HUES64 (cell line): ENCODE data around the gene DNAJC5G.
"Not testable (repeated sequence)": the region's sequence is repeated elsewhere in the genome, so short reads cannot be mapped to it uniquely, and the experiment has no call there.

Experiments
- H3K27ac ChIP-seq: 2 replicates; pipeline ENCODE4 v1.7.0; 2013; ENCODE audit warnings: low read depth, low read length, inconsistent platforms
- H3K27me3 ChIP-seq: 2 replicates; pipeline ENCODE4 v1.6.1; 2013; ENCODE audit warnings: mild to moderate bottlenecking, low read length; ENCODE audit not compliant: insufficient read depth
- H3K36me3 ChIP-seq: 2 replicates; pipeline ENCODE4 v1.6.1; 2013; ENCODE audit warnings: mild to moderate bottlenecking, low read length; ENCODE audit not compliant: insufficient read depth
- H3K4me1 ChIP-seq: 2 replicates; pipeline ENCODE4 v1.6.1; 2013; ENCODE audit warnings: mild to moderate bottlenecking, low read length, moderate library complexity; ENCODE audit not compliant: insufficient read depth
- H3K4me3 ChIP-seq: 2 replicates; pipeline ENCODE4 v1.5.1; 2013; ENCODE audit warnings: mild to moderate bottlenecking, low read length, moderate library complexity
- H3K9ac ChIP-seq: 2 replicates; pipeline ENCODE4 v1.6.1; 2013; ENCODE audit warnings: mild to moderate bottlenecking, low read depth, low read length
- H3K9me3 ChIP-seq: 2 replicates; pipeline ENCODE4 v1.6.1; 2013; ENCODE audit warnings: low read depth, low read length; ENCODE audit not compliant: insufficient read depth
- WGBS: fragments of 150-250, 120-280 bp; methylation state at CpG from one replicate; pipeline ENCODE4 v1.1.7; 2013; ENCODE audit warnings: missing lambda C conversion rate; 5-methylcytosine and 5-hydroxymethylcytosine counted together

DNAJC5G gene

GRCh38 chr2:27300606-27301005 is 25.4 kb downstream of the DNAJC5G start:
- H3K9me3 ChIP-seq, H3K9ac ChIP-seq, H3K36me3 ChIP-seq, H3K4me3 ChIP-seq, H3K4me1 ChIP-seq, H3K27ac ChIP-seq: not testable (repeated sequence)
- WGBS: 88% methylated on average over 4 of the region's 4 CpGs
- peaks cover 14% of the 10 kb centered on the region for H3K27me3 ChIP-seq

- H3K9me3 ChIP-seq: no peaks in the 10 kb centered on the region
- WGBS: 45% methylated on average over 23 of the region's 25 CpGs
- H3K4me3 ChIP-seq: peak overlapping the region; percentile 28; the same call in 1 of the 2 replicates
- 0 out of 2 replicates have a peak, but pooled peaks cover 6% of the 10 kb centered on the region for H3K4me1 ChIP-seq
- peaks cover 41% of the 10 kb centered on the region for H3K27me3 ChIP-seq
- H3K36me3 ChIP-seq: no peaks in the 10 kb centered on the region
- no peak overlapping the region for H3K9ac ChIP-seq
- no peak overlapping the region for H3K27ac ChIP-seq
These were observed 28.1 kb downstream of the DNAJC5G start for GRCh38 chr2:27303093-27304025.

GRCh38 chr2:27304488-27305240 is 29.4 kb downstream of the DNAJC5G start:
- H3K9me3 ChIP-seq: no peaks in the 10 kb centered on the region
- H3K4me1 ChIP-seq: 0 out of 2 replicates have a peak, but pooled peaks cover 6% of the 10 kb centered on the region
- H3K4me3 ChIP-seq: no peak overlapping the region
- H3K9ac ChIP-seq: no peak overlapping the region
- peaks cover 50% of the 10 kb centered on the region for H3K27me3 ChIP-seq
- WGBS: 88% methylated on average over 12 of the region's 13 CpGs
- H3K36me3 ChIP-seq: peaks cover 3% of the 10 kb centered on the region; the same call in 1 of the 2 replicates
- no peak overlapping the region for H3K27ac ChIP-seq

GRCh38 chr2:27305516-27305915 is 30.3 kb downstream of the DNAJC5G start:
- 94% methylated on average over 16 of the region's 16 CpGs for WGBS
- Histone ChIP-seq H3K9me3 (no peaks in the 10 kb centered on the region), H3K4me3 (no peak overlapping the region), H3K36me3 (peaks cover 3% of the 10 kb centered on the region; the same call in 1 of the 2 replicates), H3K9ac (no peak overlapping the region), H3K27me3 (peaks cover 50% of the 10 kb centered on the region), H3K4me1 (0 out of 2 replicates have a peak, but pooled peaks cover 6% of the 10 kb centered on the region), H3K27ac (no peak overlapping the region)

- 0 out of 2 replicates have a peak, but pooled peaks cover 6% of the 10 kb centered on the region for H3K4me1 ChIP-seq
- no peaks in the 10 kb centered on the region for H3K9me3 ChIP-seq
- H3K36me3 ChIP-seq: peaks cover 3% of the 10 kb centered on the region; the same call in 1 of the 2 replicates
- H3K9ac ChIP-seq: peak overlapping the region; percentile 20; the same call in 1 of the 2 replicates
- H3K27me3 ChIP-seq: peaks cover 50% of the 10 kb centered on the region
- no peak overlapping the region for H3K27ac ChIP-seq
- H3K4me3 ChIP-seq: peak overlapping the region; percentile 44; the same call in 1 of the 2 replicates
- 60% methylated on average over 26 of the region's 26 CpGs for WGBS
These were observed 30.9 kb downstream of the DNAJC5G start for GRCh38 chr2:27306136-27306535.

GRCh38 chr2:27306573-27307286 is 31.5 kb downstream of the DNAJC5G start:
- Histone ChIP-seq H3K4me1 (0 out of 2 replicates have a peak, but pooled peaks cover 6% of the 10 kb centered on the region), H3K9ac (peak overlapping the region; percentile 20; the same call in 1 of the 2 replicates), H3K9me3 (no peaks in the 10 kb centered on the region), H3K27me3 (peaks cover 50% of the 10 kb centered on the region), H3K4me3 (peak overlapping the region; percentile 44), H3K27ac (no peak overlapping the region), H3K36me3 (peaks cover 3% of the 10 kb centered on the region; the same call in 1 of the 2 replicates)
- WGBS: 9% methylated on average over 51 of the region's 51 CpGs

- H3K9me3 ChIP-seq: no peaks in the 10 kb centered on the region
- 14% methylated on average over 14 of the region's 14 CpGs for WGBS
- H3K4me1 ChIP-seq: 0 out of 2 replicates have a peak, but pooled peaks cover 6% of the 10 kb centered on the region
- no peak overlapping the region for H3K9ac ChIP-seq
- H3K27me3 ChIP-seq: peaks cover 50% of the 10 kb centered on the region
- H3K4me3 ChIP-seq: peak overlapping the region; percentile 44
- peaks cover 3% of the 10 kb centered on the region; the same call in 1 of the 2 replicates for H3K36me3 ChIP-seq
- H3K27ac ChIP-seq: no peak overlapping the region
These were observed 32.0 kb downstream of the DNAJC5G start for GRCh38 chr2:27307287-27307544.

- WGBS: 4% methylated on average over 75 of the region's 75 CpGs
- H3K4me1 ChIP-seq: 0 out of 2 replicates have a peak, but pooled peaks cover 6% of the 10 kb centered on the region
- H3K9me3 ChIP-seq: no peaks in the 10 kb centered on the region
- H3K27me3 ChIP-seq: peaks cover 50% of the 10 kb centered on the region
- H3K27ac ChIP-seq: no peak overlapping the region
- H3K36me3 ChIP-seq: peaks cover 3% of the 10 kb centered on the region; the same call in 1 of the 2 replicates
- H3K4me3 ChIP-seq: peak overlapping the region; percentile 44
- no peak overlapping the region; the same call in 1 of the 2 replicates for H3K9ac ChIP-seq
These were observed 32.5 kb downstream of the DNAJC5G start for GRCh38 chr2:27307545-27308358.

GRCh38 chr2:27308359-27308881 is 33.2 kb downstream of the DNAJC5G start, which contains the start of gene UCN:
Gene UCN (minus strand): TSS chr2:27308445. CDS start chr2:27307895, 550 bp downstream.
- no peak within 1 kb of the TSS; the same call in 1 of the 2 replicates for H3K9ac ChIP-seq
- 11% methylated on average over 25 of the region's 25 CpGs for WGBS
- H3K4me1 ChIP-seq: 0 out of 2 replicates have a peak, but pooled peaks cover 6% of the 10 kb centered on the region
- no peaks in the 10 kb centered on the region for H3K9me3 ChIP-seq
- H3K36me3 ChIP-seq: peaks cover 3% of the 10 kb centered on the region; the same call in 1 of the 2 replicates
- no peak within 1 kb of the TSS for H3K27ac ChIP-seq
- peaks cover 50% of the 10 kb centered on the region for H3K27me3 ChIP-seq
- H3K4me3 ChIP-seq: peak within 1 kb of the TSS; percentile 44
